Activated CD8-positive, alpha-beta T cell treated with anti-CD3 and anti-CD28 coated beads for 36 hours (primary cell): ENCODE data around the gene PPP2R2B. TPM values are rescaled to one million over a fixed set of nuclear protein-coding genes. Genes with fewer than 3 reads are reported as not detected.

ENCODE experiments used
- ATAC-seq: fragments of 200-7000 bp; cut with Tn5 transposase; one replicate; pipeline ENCODE4 v1.10.0; 2021; ENCODE audit warnings: mild to moderate bottlenecking, moderate library complexity
- CTCF ChIA-PET: fragments of 350-600 bp; sonication (Branson Sonifier 250); formaldehyde crosslinking; loops from one replicate; lab custom pipeline; 2021; ENCODE audit warnings: antibody characterized with exemption; lab: Charles Lee
- POLR2A ChIA-PET: fragments of 350-600 bp; sonication (Branson Sonifier 250); formaldehyde crosslinking; loops from one replicate; lab custom pipeline; 2021; ENCODE audit warnings: antibody characterized with exemption; lab: Charles Lee
- DNase-seq: peaks from one replicate; pipeline ENCODE4 v3.0.0-alpha.2; 2020
- H3K27ac Mint-ChIP-seq: one replicate; pipeline ENCODE4 v1.8.0; 2021; ENCODE audit warnings: mild to moderate bottlenecking, mixed read lengths
- H3K27me3 Mint-ChIP-seq: one replicate; pipeline ENCODE4 v1.8.0; 2021; ENCODE audit warnings: mixed read lengths
- H3K36me3 Mint-ChIP-seq: one replicate; pipeline ENCODE4 v1.8.0; 2021; ENCODE audit warnings: low read depth, mixed read lengths
- H3K4me1 Mint-ChIP-seq: one replicate; pipeline ENCODE4 v1.8.0; 2021; ENCODE audit warnings: low read depth, mixed read lengths
- H3K4me3 Mint-ChIP-seq: one replicate; pipeline ENCODE4 v1.8.0; 2021; ENCODE audit warnings: mild to moderate bottlenecking, moderate library complexity, mixed read lengths
- H3K9me3 Mint-ChIP-seq: one replicate; pipeline ENCODE4 v1.8.0; 2021; ENCODE audit warnings: mixed read lengths
- intact Hi-C: fragments of 100-400 bp; cut with micrococcal nuclease; formaldehyde crosslinking; loops from one replicate; pipeline ENCODE4 v1.10.0; 2022
- total RNA-seq, 2 experiments: library from RNA; stranded (reverse); gene quantifications; one replicate each; pipeline ENCODE4 v1.2.3, GENCODE V29; 2021
- TF ChIP-seq, protein P1 (sequence below): fragments of 200-600 bp; IDR thresholded peaks from one replicate; pipeline ENCODE4 v1.8.0; 2022; ENCODE audit warnings: antibody characterized with exemption, mild to moderate bottlenecking

PPP2R2B gene
- total RNA-seq, 2 experiments from 2014 or later = 0.56 to 0.65 TPM

GRCh38 chr5:146680846-146681584, 197.5 kb downstream of the PPP2R2B start:
- Mint-ChIP-seq H3K9me3 (no peaks in the 10 kb centered on the region), H3K4me3 (no peak overlapping the region), H3K4me1 (no peaks in the 10 kb centered on the region), H3K27me3 (peaks cover 2% of the 10 kb centered on the region), H3K36me3 (no peaks in the 10 kb centered on the region), H3K27ac (no peak overlapping the region)
- intact Hi-C loops = no loop called here
- CTCF ChIA-PET = no interaction called here
- POLR2A ChIA-PET = no interaction called here
- ATAC-seq = no peak
- no peak for DNase-seq
- TF ChIP-seq, protein P1, sequence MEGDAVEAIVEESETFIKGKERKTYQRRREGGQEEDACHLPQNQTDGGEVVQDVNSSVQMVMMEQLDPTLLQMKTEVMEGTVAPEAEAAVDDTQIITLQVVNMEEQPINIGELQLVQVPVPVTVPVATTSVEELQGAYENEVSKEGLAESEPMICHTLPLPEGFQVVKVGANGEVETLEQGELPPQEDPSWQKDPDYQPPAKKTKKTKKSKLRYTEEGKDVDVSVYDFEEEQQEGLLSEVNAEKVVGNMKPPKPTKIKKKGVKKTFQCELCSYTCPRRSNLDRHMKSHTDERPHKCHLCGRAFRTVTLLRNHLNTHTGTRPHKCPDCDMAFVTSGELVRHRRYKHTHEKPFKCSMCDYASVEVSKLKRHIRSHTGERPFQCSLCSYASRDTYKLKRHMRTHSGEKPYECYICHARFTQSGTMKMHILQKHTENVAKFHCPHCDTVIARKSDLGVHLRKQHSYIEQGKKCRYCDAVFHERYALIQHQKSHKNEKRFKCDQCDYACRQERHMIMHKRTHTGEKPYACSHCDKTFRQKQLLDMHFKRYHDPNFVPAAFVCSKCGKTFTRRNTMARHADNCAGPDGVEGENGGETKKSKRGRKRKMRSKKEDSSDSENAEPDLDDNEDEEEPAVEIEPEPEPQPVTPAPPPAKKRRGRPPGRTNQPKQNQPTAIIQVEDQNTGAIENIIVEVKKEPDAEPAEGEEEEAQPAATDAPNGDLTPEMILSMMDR = no peak

DNA sequence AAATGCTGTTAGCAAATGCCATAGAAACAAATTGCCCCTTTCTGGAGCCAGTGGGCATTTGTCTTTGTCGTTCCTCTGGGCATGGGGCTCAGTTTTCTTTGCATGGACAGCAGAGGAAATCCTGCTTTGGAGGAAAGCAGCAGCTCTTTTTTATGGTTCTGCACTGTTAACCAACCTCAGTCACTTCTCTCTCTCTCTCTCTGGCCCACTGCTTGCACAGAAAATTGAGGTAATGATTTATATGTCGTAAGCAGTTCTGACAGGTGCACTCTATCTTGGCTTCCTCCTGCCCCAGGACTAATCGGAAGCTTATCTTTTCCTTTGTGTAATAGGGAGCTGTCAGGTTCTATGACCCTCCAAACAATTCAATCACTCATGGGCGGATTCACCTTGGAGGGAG, 202.9 kb downstream of the PPP2R2B start:
- DNase-seq (no peak), ATAC-seq (no peak)
- no peaks in the 10 kb centered on the region for H3K9me3 Mint-ChIP-seq
- H3K4me3 Mint-ChIP-seq = no peak overlapping the region
- no peak overlapping the region for H3K27ac Mint-ChIP-seq
- ChIA-PET POLR2A (no interaction called here), CTCF (interaction anchor here (1.2 kb wide), 1 partner anchor 31 kb away, joined by 3 read pairs; no protein-coding TSS in a partner anchor)
- no peaks in the 10 kb centered on the region for H3K36me3 Mint-ChIP-seq
- peaks cover 4% of the 10 kb centered on the region for H3K27me3 Mint-ChIP-seq
- TF ChIP-seq, protein P1 = no peak
- intact Hi-C loops = no loop called here
- no peaks in the 10 kb centered on the region for H3K4me1 Mint-ChIP-seq

- H3K9me3 Mint-ChIP-seq = no peaks in the 10 kb centered on the region
- POLR2A ChIA-PET = no interaction called here
- H3K27ac Mint-ChIP-seq = no peak overlapping the region
- H3K36me3 Mint-ChIP-seq = no peaks in the 10 kb centered on the region
- no peaks in the 10 kb centered on the region for H3K4me1 Mint-ChIP-seq
- ATAC-seq (no peak), DNase-seq (no peak)
- H3K4me3 Mint-ChIP-seq = no peak overlapping the region
- CTCF ChIA-PET = interaction anchor here (0.6 to 2.2 kb wide), 3 partner anchors 10 to 137 kb away, joined by 3 to 9 read pairs (median 4); no protein-coding TSS in a partner anchor
- TF ChIP-seq, protein P1 = no peak
- intact Hi-C loops = no loop called here
- peaks cover 4% of the 10 kb centered on the region for H3K27me3 Mint-ChIP-seq
Observed at GRCh38 chr5:146672866-146673265, 205.7 kb downstream of the PPP2R2B start.

DNA sequence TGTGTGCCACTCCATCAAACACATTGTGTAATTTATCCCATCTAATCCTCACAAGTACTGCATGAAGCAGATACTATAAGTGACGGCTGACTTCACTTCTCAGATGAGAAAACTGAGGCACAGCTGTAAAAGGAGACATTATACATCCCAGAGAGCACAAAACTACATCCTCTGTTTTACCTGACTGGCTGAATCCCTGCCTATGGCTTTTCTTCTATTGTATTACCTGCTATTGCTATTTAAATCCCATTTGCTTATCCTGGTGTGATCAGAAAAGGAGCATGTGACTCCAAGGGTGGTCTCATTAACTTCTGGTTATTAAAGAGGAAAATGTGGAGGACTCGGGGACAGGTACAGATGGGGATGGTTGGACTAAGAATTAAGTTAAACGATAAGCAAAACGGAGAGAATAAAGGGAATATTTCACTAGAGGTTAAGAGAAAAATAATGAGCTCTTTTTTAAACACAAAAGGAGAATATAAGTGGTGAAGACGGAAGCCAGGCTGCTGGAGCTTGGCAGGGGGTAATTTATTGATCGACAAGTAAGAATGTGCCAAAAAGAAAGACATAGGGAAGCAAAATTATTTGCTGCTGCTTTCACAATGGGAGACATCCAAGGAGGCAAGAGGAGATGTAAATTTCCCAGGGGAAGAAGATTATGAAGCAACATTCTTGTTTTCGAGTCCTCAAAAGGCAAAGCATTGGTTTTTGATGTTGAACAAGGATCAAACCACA, 206.8 kb downstream of the PPP2R2B start:
- Mint-ChIP-seq H3K4me3 (no peak overlapping the region), H3K9me3 (no peaks in the 10 kb centered on the region), H3K27me3 (peaks cover 4% of the 10 kb centered on the region), H3K27ac (no peak overlapping the region), H3K4me1 (no peaks in the 10 kb centered on the region), H3K36me3 (no peaks in the 10 kb centered on the region)
- ChIA-PET CTCF (interaction anchor here (1.4 to 2.2 kb wide), 2 partner anchors 10 to 11 kb away, joined by 4 to 9 read pairs; no protein-coding TSS in a partner anchor), POLR2A (no interaction called here)
- DNase-seq = no peak
- TF ChIP-seq, protein P1 = no peak
- intact Hi-C loops = no loop called here
- ATAC-seq = no peak

GRCh38 chr5:146669656-146670055, 208.9 kb downstream of the PPP2R2B start:
- Mint-ChIP-seq H3K27ac (no peak overlapping the region), H3K9me3 (no peaks in the 10 kb centered on the region), H3K27me3 (no peaks in the 10 kb centered on the region), H3K4me3 (no peak overlapping the region), H3K36me3 (no peaks in the 10 kb centered on the region), H3K4me1 (peaks cover 6% of the 10 kb centered on the region)
- TF ChIP-seq, protein P1 = no peak
- ChIA-PET POLR2A (no interaction called here), CTCF (no interaction called here)
- ATAC-seq = no peak
- intact Hi-C loops = no loop called here
- DNase-seq = no peak
